ENCODE data around the gene PIGH.
"Not testable (repeated sequence)": the region's sequence is repeated elsewhere in the genome, so short reads cannot be mapped to it uniquely, and the experiment has no call there.

PIGH gene

GRCh38 chr14:67553547-67553946 is 46.5 kb downstream of the PIGH start:
- H3K36me3 ChIP-seq (ENCODE audit: insufficient read depth, low read length): no peaks in the 10 kb centered on the region
- H3K27ac ChIP-seq (ENCODE audit: low read depth, low read length): no peak overlapping the region
- H2AFZ ChIP-seq (ENCODE audit: low read length, unreplicated experiment): no peak overlapping the region
- H3K79me2 ChIP-seq (ENCODE audit: control insufficient read depth, insufficient read depth, low read length, unreplicated experiment): no peaks in the 10 kb centered on the region
- no peak overlapping the region for H3K4me3 ChIP-seq (ENCODE audit: low read depth, low read length)
- no peaks in the 10 kb centered on the region for H3K4me1 ChIP-seq (ENCODE audit: control insufficient read depth, insufficient read depth, low read length, unreplicated experiment)
- peaks cover 43% of the 10 kb centered on the region for H3K27me3 ChIP-seq (ENCODE audit: insufficient read depth, low read length)

GRCh38 chr14:67551940-67552339 is 48.1 kb downstream of the PIGH start:
- H3K4me3 ChIP-seq (ENCODE audit: low read depth, low read length): no peak overlapping the region
- peaks cover 56% of the 10 kb centered on the region for H3K27me3 ChIP-seq (ENCODE audit: insufficient read depth, low read length)
- H3K27ac ChIP-seq (ENCODE audit: low read depth, low read length): no peak overlapping the region

DNA sequence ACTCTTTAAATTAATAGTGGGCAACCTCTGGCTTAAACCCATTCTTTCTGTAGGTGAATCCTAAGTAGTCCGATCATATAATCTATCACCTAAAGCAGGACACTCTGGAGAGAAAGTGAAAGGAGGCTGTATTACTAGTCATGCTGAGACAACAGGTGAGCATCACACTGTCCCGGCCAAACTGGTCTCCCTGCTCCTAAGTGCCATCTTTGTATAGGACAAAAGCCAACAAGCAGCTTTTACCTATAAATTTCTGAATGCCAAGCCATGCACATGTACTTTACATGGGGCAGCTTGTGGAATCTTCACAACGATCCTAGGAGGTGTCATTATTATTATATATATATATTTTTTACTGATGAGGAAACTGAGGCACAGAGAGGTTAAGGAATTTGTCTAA is 48.9 kb downstream of the PIGH start:
- Histone ChIP-seq H3K27me3 (ENCODE audit: insufficient read depth, low read length) (peaks cover 61% of the 10 kb centered on the region), H2AFZ (ENCODE audit: low read length, unreplicated experiment) (no peak overlapping the region), H3K27ac (ENCODE audit: low read depth, low read length) (no peak overlapping the region), H3K79me2 (ENCODE audit: control insufficient read depth, insufficient read depth, low read length, unreplicated experiment) (no peaks in the 10 kb centered on the region), H3K4me3 (ENCODE audit: low read depth, low read length) (no peak overlapping the region), H3K4me1 (ENCODE audit: control insufficient read depth, insufficient read depth, low read length, unreplicated experiment) (no peaks in the 10 kb centered on the region), H3K36me3 (ENCODE audit: insufficient read depth, low read length) (no peaks in the 10 kb centered on the region)

More at GRCh38 chr14:67551940-67552339, 48.1 kb downstream of the PIGH start:
- H2AFZ ChIP-seq (ENCODE audit: low read length, unreplicated experiment): no peak overlapping the region
- H3K4me1 ChIP-seq (ENCODE audit: control insufficient read depth, insufficient read depth, low read length, unreplicated experiment): no peaks in the 10 kb centered on the region
- no peaks in the 10 kb centered on the region for H3K79me2 ChIP-seq (ENCODE audit: control insufficient read depth, insufficient read depth, low read length, unreplicated experiment)
- H3K36me3 ChIP-seq (ENCODE audit: insufficient read depth, low read length): no peaks in the 10 kb centered on the region

DNA sequence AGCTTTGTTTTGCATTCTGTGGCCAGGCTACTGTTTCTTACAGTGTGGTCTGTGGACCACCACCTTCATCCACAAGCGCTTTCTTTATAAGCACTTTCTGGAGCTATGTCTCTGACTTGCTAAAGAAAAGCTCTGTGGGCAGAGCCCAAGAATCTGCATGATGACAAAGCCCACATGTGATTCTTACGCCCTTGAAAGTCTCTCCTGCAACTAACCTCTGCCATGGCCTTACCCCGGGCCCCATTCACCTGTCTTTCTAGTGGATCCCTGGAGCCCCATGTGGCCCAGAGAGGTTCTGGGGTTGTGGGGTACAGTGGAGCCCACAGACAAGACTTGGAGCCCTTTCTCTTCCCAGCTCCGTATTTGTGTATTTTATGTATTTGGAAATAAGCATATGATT is 50.3 kb downstream of the PIGH start:
- H3K4me3 ChIP-seq (ENCODE audit: low read depth, low read length): no peak overlapping the region
- H3K27ac ChIP-seq (ENCODE audit: low read depth, low read length): no peak overlapping the region
- H3K36me3 ChIP-seq (ENCODE audit: insufficient read depth, low read length): no peaks in the 10 kb centered on the region
- peaks cover 66% of the 10 kb centered on the region for H3K27me3 ChIP-seq (ENCODE audit: insufficient read depth, low read length)
- no peaks in the 10 kb centered on the region for H3K4me1 ChIP-seq (ENCODE audit: control insufficient read depth, insufficient read depth, low read length, unreplicated experiment)
- H3K79me2 ChIP-seq (ENCODE audit: control insufficient read depth, insufficient read depth, low read length, unreplicated experiment): no peaks in the 10 kb centered on the region
- H2AFZ ChIP-seq (ENCODE audit: low read length, unreplicated experiment): no peak overlapping the region

DNA sequence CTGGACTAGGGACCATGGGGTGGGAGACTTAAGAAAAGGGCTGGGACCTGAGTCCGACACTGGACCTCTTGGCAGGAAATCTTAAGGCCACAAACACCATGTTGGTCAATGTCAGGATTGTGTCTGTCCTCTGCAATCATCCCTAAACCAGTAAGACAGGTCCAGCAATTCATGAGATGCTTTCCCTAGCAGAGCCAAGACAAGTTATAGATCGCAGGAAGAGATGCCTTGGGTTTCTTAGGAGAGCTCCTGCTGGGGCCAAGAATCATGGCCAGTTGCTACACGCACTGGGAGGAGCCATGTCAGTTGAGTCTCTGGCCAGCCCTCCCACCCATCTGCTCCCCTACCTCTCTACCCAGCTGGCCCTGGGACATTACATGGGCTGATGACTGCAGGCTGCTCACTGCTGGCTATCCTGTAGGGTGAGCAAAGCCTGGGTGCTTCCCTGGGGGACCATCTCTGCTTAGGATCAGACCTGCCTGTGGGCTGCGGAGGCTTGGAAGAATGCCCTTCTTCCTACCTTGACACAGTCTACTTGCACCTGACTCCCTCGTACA is 52.8 kb downstream of the PIGH start:
- Histone ChIP-seq H3K4me1 (ENCODE audit: control insufficient read depth, insufficient read depth, low read length, unreplicated experiment) (no peaks in the 10 kb centered on the region), H3K27ac (ENCODE audit: low read depth, low read length) (no peak overlapping the region), H2AFZ (ENCODE audit: low read length, unreplicated experiment) (no peak overlapping the region), H3K27me3 (ENCODE audit: insufficient read depth, low read length) (peaks cover 69% of the 10 kb centered on the region), H3K79me2 (ENCODE audit: control insufficient read depth, insufficient read depth, low read length, unreplicated experiment) (no peaks in the 10 kb centered on the region), H3K36me3 (ENCODE audit: insufficient read depth, low read length) (no peaks in the 10 kb centered on the region), H3K4me3 (ENCODE audit: low read depth, low read length) (no peak overlapping the region)

- H3K4me3 ChIP-seq (ENCODE audit: low read depth, low read length): no peak overlapping the region
- no peaks in the 10 kb centered on the region for H3K79me2 ChIP-seq (ENCODE audit: control insufficient read depth, insufficient read depth, low read length, unreplicated experiment)
- H3K4me1 ChIP-seq (ENCODE audit: control insufficient read depth, insufficient read depth, low read length, unreplicated experiment): no peaks in the 10 kb centered on the region
- no peak overlapping the region for H2AFZ ChIP-seq (ENCODE audit: low read length, unreplicated experiment)
- H3K36me3 ChIP-seq (ENCODE audit: insufficient read depth, low read length): no peaks in the 10 kb centered on the region
- no peak overlapping the region for H3K27ac ChIP-seq (ENCODE audit: low read depth, low read length)
- peaks cover 80% of the 10 kb centered on the region for H3K27me3 ChIP-seq (ENCODE audit: insufficient read depth, low read length)
Measured at GRCh38 chr14:67544590-67544989, 55.5 kb downstream of the PIGH start.

DNA sequence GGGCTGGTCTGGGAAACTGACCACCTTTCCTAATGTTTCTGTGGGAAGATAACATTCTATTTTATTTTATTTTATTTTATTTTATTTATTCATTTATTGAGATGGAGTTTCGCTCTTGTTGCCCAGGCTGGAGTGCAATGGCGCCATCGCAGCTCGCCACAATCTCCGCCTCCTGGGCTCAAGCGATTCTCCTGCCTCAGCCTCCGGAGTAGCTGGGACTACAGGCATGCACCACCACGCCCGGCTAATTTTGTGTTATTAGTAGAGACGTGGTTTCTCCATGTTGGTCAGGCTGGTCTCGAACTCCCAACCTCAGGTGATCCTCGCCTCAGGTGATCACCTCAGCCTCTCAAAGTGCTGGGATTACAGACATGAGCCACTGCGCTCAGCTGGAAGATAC is 57.4 kb downstream of the PIGH start:
- H3K27me3 ChIP-seq (ENCODE audit: insufficient read depth, low read length): peaks cover 92% of the 10 kb centered on the region
- H3K27ac ChIP-seq (ENCODE audit: low read depth, low read length); H3K4me3 ChIP-seq (ENCODE audit: low read depth, low read length); H3K36me3 ChIP-seq (ENCODE audit: insufficient read depth, low read length); H3K79me2 ChIP-seq (ENCODE audit: control insufficient read depth, insufficient read depth, low read length, unreplicated experiment); H3K4me1 ChIP-seq (ENCODE audit: control insufficient read depth, insufficient read depth, low read length, unreplicated experiment); H2AFZ ChIP-seq (ENCODE audit: low read length, unreplicated experiment): not testable (repeated sequence)

DNA sequence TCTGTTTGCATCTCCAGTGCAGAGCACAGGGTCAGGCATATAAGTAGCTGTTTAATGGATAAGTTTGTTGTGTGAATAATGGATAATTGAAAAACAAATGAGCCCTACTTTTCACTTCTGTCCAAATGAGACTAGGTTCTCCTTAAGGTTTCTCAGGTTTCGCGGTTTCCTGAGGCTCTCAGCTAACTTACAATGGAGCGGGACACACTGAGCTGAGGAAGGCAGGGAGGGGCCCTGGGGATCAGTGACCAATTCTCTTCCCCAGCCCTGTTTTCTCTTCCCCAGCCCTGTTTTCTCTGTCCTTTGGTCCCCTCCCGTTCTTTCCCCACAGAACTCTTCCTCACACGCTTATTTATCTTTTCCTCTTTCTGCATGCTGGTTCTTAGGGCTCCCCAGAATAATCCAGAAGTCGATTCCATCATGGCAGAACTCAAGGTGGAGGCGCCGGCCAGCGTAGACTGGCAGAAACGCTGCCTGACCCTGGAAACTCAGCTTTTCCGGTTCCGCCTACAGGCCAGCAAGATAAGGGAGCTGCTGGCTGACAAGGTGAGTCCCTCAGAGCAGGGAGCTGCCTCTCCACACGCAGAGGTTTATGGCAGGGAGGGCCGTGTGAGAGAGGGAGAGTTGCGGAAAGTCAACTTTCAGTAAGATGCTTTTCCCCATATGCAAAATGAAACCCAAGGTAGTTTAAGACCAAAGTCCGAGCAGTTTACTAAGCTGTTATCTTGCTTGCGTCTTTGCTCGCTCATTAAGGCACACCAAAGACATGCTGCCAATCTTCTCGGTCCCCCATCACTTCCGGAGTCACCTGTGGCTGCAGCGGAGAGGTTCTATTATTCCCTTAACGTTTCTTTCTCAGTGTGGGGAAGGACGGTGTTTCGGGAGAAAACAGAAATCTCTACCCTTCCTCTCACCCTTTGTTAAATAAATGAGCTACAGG is 58.4 kb downstream of the PIGH start:
- Histone ChIP-seq H3K4me3 (ENCODE audit: low read depth, low read length) (no peak overlapping the region), H3K4me1 (ENCODE audit: control insufficient read depth, insufficient read depth, low read length, unreplicated experiment) (no peaks in the 10 kb centered on the region), H3K27ac (ENCODE audit: low read depth, low read length) (no peak overlapping the region), H3K79me2 (ENCODE audit: control insufficient read depth, insufficient read depth, low read length, unreplicated experiment) (no peaks in the 10 kb centered on the region), H3K36me3 (ENCODE audit: insufficient read depth, low read length) (no peaks in the 10 kb centered on the region), H3K27me3 (ENCODE audit: insufficient read depth, low read length) (peaks cover 84% of the 10 kb centered on the region), H2AFZ (ENCODE audit: low read length, unreplicated experiment) (no peak overlapping the region)
